ENCODE data around the gene FLNC. TPM values are rescaled to one million over a fixed set of nuclear protein-coding genes. Genes with fewer than 3 reads are reported as not detected.
A peak's percentile ranks its signal among the peaks of the same experiment; 100 is the strongest.

FLNC gene
- total and polyA plus RNA-seq, 9 of the 15 experiments (the other 6 are each of a cell fraction or from before 2014, with no cell fraction given), result 0.90 to 155 (median 28.8) TPM

DNA sequence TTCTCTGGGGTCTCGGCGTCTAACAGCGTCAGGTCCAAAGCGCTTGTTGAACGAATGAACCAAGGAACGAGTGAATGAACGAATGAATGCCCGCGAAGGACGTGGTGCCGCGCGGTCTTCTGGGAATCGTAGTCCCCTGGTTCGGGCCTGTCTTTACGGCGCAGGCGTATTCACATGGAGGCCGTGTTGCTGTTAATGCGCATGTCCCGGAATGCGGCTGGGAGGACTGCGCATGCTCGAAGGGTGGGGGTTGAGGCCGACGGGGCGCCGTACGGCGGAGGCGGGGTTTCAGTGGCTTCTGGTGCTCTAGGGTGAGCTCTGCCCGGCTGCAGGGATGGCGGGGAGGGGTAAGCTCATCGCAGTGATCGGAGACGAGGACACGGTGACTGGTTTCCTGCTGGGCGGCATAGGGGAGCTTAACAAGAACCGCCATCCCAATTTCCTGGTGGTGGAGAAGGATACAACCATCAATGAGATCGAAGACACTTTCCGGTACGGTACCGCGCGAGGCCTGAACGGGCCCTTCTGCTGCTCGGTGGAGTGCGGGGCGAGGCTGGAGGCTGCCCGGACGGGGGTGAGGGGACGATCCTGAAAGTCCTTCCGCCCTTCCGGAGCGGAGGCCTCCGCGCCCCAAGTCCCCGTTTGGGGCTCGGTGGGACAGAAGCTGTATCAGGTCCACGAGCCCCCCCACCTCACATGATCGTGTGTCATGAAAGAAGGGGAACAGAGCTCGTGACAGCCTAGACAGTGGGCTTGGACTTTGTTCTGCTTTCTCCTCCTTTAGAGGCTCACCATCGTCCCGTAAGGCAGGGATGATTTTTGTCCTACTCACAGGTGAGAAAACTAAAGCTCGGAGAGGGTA, 32.6 kb downstream of the FLNC start, which contains the start of gene ATP6V1F (continued):
- TF ChIP-seq, protein P1, sequence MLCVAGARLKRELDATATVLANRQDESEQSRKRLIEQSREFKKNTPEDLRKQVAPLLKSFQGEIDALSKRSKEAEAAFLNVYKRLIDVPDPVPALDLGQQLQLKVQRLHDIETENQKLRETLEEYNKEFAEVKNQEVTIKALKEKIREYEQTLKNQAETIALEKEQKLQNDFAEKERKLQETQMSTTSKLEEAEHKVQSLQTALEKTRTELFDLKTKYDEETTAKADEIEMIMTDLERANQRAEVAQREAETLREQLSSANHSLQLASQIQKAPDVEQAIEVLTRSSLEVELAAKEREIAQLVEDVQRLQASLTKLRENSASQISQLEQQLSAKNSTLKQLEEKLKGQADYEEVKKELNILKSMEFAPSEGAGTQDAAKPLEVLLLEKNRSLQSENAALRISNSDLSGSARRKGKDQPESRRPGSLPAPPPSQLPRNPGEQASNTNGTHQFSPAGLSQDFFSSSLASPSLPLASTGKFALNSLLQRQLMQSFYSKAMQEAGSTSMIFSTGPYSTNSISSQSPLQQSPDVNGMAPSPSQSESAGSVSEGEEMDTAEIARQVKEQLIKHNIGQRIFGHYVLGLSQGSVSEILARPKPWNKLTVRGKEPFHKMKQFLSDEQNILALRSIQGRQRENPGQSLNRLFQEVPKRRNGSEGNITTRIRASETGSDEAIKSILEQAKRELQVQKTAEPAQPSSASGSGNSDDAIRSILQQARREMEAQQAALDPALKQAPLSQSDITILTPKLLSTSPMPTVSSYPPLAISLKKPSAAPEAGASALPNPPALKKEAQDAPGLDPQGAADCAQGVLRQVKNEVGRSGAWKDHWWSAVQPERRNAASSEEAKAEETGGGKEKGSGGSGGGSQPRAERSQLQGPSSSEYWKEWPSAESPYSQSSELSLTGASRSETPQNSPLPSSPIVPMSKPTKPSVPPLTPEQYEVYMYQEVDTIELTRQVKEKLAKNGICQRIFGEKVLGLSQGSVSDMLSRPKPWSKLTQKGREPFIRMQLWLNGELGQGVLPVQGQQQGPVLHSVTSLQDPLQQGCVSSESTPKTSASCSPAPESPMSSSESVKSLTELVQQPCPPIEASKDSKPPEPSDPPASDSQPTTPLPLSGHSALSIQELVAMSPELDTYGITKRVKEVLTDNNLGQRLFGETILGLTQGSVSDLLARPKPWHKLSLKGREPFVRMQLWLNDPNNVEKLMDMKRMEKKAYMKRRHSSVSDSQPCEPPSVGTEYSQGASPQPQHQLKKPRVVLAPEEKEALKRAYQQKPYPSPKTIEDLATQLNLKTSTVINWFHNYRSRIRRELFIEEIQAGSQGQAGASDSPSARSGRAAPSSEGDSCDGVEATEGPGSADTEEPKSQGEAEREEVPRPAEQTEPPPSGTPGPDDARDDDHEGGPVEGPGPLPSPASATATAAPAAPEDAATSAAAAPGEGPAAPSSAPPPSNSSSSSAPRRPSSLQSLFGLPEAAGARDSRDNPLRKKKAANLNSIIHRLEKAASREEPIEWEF (CRISPR knock-in tag; IDR thresholded peaks at IDR 0.05), result no peak
- TF ChIP-seq, protein P2, sequence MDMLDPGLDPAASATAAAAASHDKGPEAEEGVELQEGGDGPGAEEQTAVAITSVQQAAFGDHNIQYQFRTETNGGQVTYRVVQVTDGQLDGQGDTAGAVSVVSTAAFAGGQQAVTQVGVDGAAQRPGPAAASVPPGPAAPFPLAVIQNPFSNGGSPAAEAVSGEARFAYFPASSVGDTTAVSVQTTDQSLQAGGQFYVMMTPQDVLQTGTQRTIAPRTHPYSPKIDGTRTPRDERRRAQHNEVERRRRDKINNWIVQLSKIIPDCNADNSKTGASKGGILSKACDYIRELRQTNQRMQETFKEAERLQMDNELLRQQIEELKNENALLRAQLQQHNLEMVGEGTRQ (CRISPR knock-in tag; IDR thresholded peaks at IDR 0.05), result no peak; the same call in 1 of the 2 replicates
- peak; percentile 89 for TF ChIP-seq POLR2G (IDR thresholded peaks at IDR 0.05; ENCODE audit: low read depth, low read length)
- 0 out of 2 replicates have a peak, but pooled peaks have one; percentile 48 for TF ChIP-seq EGR1 (conservative IDR thresholded peaks at IDR 0.05)
- TF ChIP-seq, protein P3, sequence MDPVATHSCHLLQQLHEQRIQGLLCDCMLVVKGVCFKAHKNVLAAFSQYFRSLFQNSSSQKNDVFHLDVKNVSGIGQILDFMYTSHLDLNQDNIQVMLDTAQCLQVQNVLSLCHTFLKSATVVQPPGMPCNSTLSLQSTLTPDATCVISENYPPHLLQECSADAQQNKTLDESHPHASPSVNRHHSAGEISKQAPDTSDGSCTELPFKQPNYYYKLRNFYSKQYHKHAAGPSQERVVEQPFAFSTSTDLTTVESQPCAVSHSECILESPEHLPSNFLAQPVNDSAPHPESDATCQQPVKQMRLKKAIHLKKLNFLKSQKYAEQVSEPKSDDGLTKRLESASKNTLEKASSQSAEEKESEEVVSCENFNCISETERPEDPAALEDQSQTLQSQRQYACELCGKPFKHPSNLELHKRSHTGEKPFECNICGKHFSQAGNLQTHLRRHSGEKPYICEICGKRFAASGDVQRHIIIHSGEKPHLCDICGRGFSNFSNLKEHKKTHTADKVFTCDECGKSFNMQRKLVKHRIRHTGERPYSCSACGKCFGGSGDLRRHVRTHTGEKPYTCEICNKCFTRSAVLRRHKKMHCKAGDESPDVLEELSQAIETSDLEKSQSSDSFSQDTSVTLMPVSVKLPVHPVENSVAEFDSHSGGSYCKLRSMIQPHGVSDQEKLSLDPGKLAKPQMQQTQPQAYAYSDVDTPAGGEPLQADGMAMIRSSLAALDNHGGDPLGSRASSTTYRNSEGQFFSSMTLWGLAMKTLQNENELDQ (CRISPR knock-in tag; IDR thresholded peaks at IDR 0.05; ENCODE audit: borderline replicate concordance), result peak; percentile 83; the same call in 1 of the 2 replicates
- TF ChIP-seq ZNF133 (CRISPR knock-in tag; IDR thresholded peaks at IDR 0.05), result no peak
- TF ChIP-seq HCFC1 (IDR thresholded peaks at IDR 0.05; ENCODE audit: low read depth, low read length), result peak; percentile 97
- TF ChIP-seq, protein P4, sequence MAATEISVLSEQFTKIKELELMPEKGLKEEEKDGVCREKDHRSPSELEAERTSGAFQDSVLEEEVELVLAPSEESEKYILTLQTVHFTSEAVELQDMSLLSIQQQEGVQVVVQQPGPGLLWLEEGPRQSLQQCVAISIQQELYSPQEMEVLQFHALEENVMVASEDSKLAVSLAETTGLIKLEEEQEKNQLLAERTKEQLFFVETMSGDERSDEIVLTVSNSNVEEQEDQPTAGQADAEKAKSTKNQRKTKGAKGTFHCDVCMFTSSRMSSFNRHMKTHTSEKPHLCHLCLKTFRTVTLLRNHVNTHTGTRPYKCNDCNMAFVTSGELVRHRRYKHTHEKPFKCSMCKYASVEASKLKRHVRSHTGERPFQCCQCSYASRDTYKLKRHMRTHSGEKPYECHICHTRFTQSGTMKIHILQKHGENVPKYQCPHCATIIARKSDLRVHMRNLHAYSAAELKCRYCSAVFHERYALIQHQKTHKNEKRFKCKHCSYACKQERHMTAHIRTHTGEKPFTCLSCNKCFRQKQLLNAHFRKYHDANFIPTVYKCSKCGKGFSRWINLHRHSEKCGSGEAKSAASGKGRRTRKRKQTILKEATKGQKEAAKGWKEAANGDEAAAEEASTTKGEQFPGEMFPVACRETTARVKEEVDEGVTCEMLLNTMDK (IDR thresholded peaks at IDR 0.05; ENCODE audit: borderline replicate concordance, insufficient read depth, low read depth, low read length, poor library complexity, severe bottlenecking), result no peak
- no peak for TF ChIP-seq ZNF311 (CRISPR knock-in tag; IDR thresholded peaks at IDR 0.05)
- peak; percentile 96 for TF ChIP-seq ZNF143 (CRISPR knock-in tag; IDR thresholded peaks at IDR 0.05)
- 0 out of 2 replicates have a peak, but pooled peaks have one; percentile 63 for TF ChIP-seq RUNX1 (IDR thresholded peaks at IDR 0.05; ENCODE audit: low read depth)
- no peak for TF ChIP-seq SREBF1 (IDR thresholded peaks at IDR 0.05; ENCODE audit: borderline replicate concordance, low read depth, low read length)
- peak; percentile 73 to 74; a peak in 3 of 4 replicates for TF ChIP-seq SIX5 (IDR thresholded peaks at IDR 0.05; ENCODE audit: borderline replicate concordance in 1 of 2, insufficient read depth in 1 of 2, low read depth in 1 of 2, low read length in 2 of 2)
- no peak for TF ChIP-seq ZNF589 (CRISPR knock-in tag; IDR thresholded peaks at IDR 0.05; ENCODE audit: low read depth)
- TF ChIP-seq ILF3 (IDR thresholded peaks at IDR 0.05; ENCODE audit: borderline replicate concordance), result no peak
